Measurements from ENCODE around the gene PRMT5. TPM values are rescaled to one million over a fixed set of nuclear protein-coding genes. Genes with fewer than 3 reads are reported as not detected.
"Not testable (repeated sequence)": the region's sequence is repeated elsewhere in the genome, so short reads cannot be mapped to it uniquely, and the experiment has no call there.

The PRMT5 gene
- total RNA-seq, 1 experiment from 2014 or later: 116 TPM

DNA sequence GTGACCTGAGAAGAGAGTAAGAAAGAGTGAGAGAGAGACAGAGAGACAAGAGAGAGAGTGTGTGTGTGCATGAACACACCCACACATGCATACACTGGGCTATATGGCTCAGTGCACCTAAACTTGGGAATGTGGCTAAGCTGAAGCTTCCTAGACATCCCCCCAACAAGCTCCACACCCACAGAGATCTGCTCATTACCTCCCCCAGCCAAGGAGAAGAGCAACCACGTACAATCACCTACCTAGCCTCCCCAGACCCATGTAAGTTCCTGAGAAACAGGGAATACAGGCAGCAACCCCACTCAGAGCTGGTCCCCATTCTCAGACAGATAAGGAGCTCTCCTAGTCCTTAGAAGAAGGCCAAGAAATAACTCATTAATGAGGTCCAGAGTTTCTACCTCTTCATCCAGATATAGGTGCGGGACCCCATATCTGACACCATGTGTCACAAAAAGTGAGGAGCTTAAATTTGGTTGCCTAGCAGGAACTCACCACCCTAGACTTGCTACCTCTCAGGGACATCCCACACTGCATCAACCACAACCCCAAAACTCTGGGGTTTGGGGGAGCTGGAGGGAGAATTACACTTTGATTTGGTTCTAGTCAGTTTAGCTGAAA is 43.2 kb upstream of the PRMT5 start:
- Histone ChIP-seq H2AFZ (ENCODE audit: low read length) (no peak overlapping the region), H3K36me3 (ENCODE audit: insufficient read depth, low read length) (no peaks in the 10 kb centered on the region), H3K9me2 (replicated peaks; ENCODE audit: insufficient read depth, low read length) (no peaks in the 10 kb centered on the region), H3K4me2 (ENCODE audit: low read depth, low read length, poor library complexity, severe bottlenecking) (no peak overlapping the region), H3K4me3 (ENCODE audit: low read length) (no peak overlapping the region), H3K79me2 (ENCODE audit: low read length) (no peaks in the 10 kb centered on the region), H3K9ac (ENCODE audit: low read length) (no peak overlapping the region), H4K20me1 (ENCODE audit: insufficient read depth, low read depth, low read length) (0 out of 2 replicates have a peak, but pooled peaks cover 3% of the 10 kb centered on the region), H3K27me3 (ENCODE audit: low read length) (no peaks in the 10 kb centered on the region), H3K4me1 (ENCODE audit: low read length) (peaks cover 13% of the 10 kb centered on the region), H3K9me3 (ENCODE audit: low read length) (no peaks in the 10 kb centered on the region), H3K27ac (ENCODE audit: low read length) (no peak overlapping the region)
- DNase-seq: no peak

- Histone ChIP-seq H3K9ac (ENCODE audit: low read length) (no peak overlapping the region), H3K36me3 (ENCODE audit: insufficient read depth, low read length) (no peaks in the 10 kb centered on the region)
- DNase-seq: no peak
These were observed 42.0 kb upstream of the PRMT5 start for GRCh38 chr14:22971152-22971551.

GRCh38 chr14:22966783-22967269 is 37.6 kb upstream of the PRMT5 start:
- Histone ChIP-seq H3K27me3 (ENCODE audit: low read length) (no peaks in the 10 kb centered on the region), H3K4me1 (ENCODE audit: low read length) (no peaks in the 10 kb centered on the region), H3K4me2 (ENCODE audit: low read depth, low read length, poor library complexity, severe bottlenecking) (no peak overlapping the region), H3K9me2 (replicated peaks; ENCODE audit: insufficient read depth, low read length) (no peaks in the 10 kb centered on the region), H4K20me1 (ENCODE audit: insufficient read depth, low read depth, low read length) (no peaks in the 10 kb centered on the region), H3K4me3 (ENCODE audit: low read length) (no peak overlapping the region), H3K9ac (ENCODE audit: low read length) (no peak overlapping the region), H3K27ac (ENCODE audit: low read length) (no peak overlapping the region), H3K36me3 (ENCODE audit: insufficient read depth, low read length) (no peaks in the 10 kb centered on the region), H2AFZ (ENCODE audit: low read length) (no peak overlapping the region), H3K79me2 (ENCODE audit: low read length) (no peaks in the 10 kb centered on the region), H3K9me3 (ENCODE audit: low read length) (no peaks in the 10 kb centered on the region)
- no peak for DNase-seq

More at GRCh38 chr14:22971152-22971551, 42.0 kb upstream of the PRMT5 start:
- Histone ChIP-seq H3K79me2 (ENCODE audit: low read length) (no peaks in the 10 kb centered on the region), H3K4me1 (ENCODE audit: low read length) (peaks cover under 1% of the 10 kb centered on the region; the same call in 1 of the 2 replicates), H3K4me2 (ENCODE audit: low read depth, low read length, poor library complexity, severe bottlenecking) (no peak overlapping the region), H4K20me1 (ENCODE audit: insufficient read depth, low read depth, low read length) (0 out of 2 replicates have a peak, but pooled peaks cover 3% of the 10 kb centered on the region), H3K27ac (ENCODE audit: low read length) (no peak overlapping the region), H3K9me2 (replicated peaks; ENCODE audit: insufficient read depth, low read length) (no peaks in the 10 kb centered on the region), H2AFZ (ENCODE audit: low read length) (no peak overlapping the region), H3K27me3 (ENCODE audit: low read length) (no peaks in the 10 kb centered on the region), H3K9me3 (ENCODE audit: low read length) (no peaks in the 10 kb centered on the region), H3K4me3 (ENCODE audit: low read length) (no peak overlapping the region)

DNA sequence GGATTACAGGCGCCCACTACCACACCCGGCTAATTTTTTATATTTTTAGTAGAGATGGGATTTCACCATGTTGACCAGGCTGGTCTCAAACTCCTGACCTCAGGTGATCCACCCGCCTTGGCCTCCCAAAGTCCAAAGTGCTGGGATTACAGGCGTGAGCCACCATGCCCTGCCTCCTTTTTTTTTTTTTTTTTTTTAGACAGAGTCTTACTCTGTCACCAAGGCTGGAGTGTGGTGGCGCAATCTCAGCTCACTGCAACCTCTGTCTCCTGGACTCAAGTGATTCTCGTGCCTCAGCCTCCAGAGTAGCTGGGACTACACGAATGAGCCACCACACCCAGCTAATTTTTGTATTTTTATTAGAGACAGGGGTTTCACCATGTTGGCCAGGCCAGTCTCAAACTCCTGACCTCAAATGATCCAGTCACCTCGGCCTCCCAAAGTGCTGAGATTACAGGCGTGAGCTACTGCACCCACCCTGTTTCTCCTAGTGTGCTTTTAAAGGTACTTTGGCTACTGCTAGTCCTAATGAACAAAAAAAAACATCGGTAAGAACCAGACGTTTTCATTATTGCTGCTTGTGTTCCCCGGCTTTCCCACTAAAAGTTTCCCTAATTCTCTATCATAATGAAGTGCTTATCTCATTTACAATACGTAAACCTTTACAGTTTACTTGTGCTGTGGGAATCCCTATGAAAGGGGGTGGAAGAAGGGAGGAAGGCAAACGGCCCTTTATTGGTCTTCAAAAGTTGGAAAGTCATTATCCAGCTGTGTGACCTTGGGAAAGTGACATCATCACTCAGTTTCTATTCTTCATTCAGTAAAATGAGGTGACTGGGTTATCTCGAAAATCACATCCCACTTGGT is 37.0 kb upstream of the PRMT5 start:
- H3K79me2 ChIP-seq (ENCODE audit: low read length); DNase-seq; H3K27ac ChIP-seq (ENCODE audit: low read length); H2AFZ ChIP-seq (ENCODE audit: low read length); H3K4me1 ChIP-seq (ENCODE audit: low read length); H3K4me3 ChIP-seq (ENCODE audit: low read length); H4K20me1 ChIP-seq (ENCODE audit: insufficient read depth, low read depth, low read length); H3K27me3 ChIP-seq (ENCODE audit: low read length); H3K36me3 ChIP-seq (ENCODE audit: insufficient read depth, low read length); H3K4me2 ChIP-seq (ENCODE audit: low read depth, low read length, poor library complexity, severe bottlenecking); H3K9me2 ChIP-seq (replicated peaks; ENCODE audit: insufficient read depth, low read length); H3K9ac ChIP-seq (ENCODE audit: low read length); H3K9me3 ChIP-seq (ENCODE audit: low read length): not testable (repeated sequence)

- no peak overlapping the region for H3K4me3 ChIP-seq (ENCODE audit: low read length)
- H3K9me2 ChIP-seq (replicated peaks; ENCODE audit: insufficient read depth, low read length): no peaks in the 10 kb centered on the region
- no peaks in the 10 kb centered on the region for H3K27me3 ChIP-seq (ENCODE audit: low read length)
- H3K9me3 ChIP-seq (ENCODE audit: low read length): no peaks in the 10 kb centered on the region
- H3K79me2 ChIP-seq (ENCODE audit: low read length): no peaks in the 10 kb centered on the region
- no peak overlapping the region for H2AFZ ChIP-seq (ENCODE audit: low read length)
- H3K9ac ChIP-seq (ENCODE audit: low read length): no peak overlapping the region
- peaks cover 6% of the 10 kb centered on the region for H3K4me1 ChIP-seq (ENCODE audit: low read length)
- H3K4me2 ChIP-seq (ENCODE audit: low read depth, low read length, poor library complexity, severe bottlenecking): no peak overlapping the region
- no peak for DNase-seq
- H3K27ac ChIP-seq (ENCODE audit: low read length): no peak overlapping the region
- H4K20me1 ChIP-seq (ENCODE audit: insufficient read depth, low read depth, low read length): no peaks in the 10 kb centered on the region
- no peaks in the 10 kb centered on the region for H3K36me3 ChIP-seq (ENCODE audit: insufficient read depth, low read length)
These were observed 33.0 kb upstream of the PRMT5 start for GRCh38 chr14:22962061-22962676.

DNA sequence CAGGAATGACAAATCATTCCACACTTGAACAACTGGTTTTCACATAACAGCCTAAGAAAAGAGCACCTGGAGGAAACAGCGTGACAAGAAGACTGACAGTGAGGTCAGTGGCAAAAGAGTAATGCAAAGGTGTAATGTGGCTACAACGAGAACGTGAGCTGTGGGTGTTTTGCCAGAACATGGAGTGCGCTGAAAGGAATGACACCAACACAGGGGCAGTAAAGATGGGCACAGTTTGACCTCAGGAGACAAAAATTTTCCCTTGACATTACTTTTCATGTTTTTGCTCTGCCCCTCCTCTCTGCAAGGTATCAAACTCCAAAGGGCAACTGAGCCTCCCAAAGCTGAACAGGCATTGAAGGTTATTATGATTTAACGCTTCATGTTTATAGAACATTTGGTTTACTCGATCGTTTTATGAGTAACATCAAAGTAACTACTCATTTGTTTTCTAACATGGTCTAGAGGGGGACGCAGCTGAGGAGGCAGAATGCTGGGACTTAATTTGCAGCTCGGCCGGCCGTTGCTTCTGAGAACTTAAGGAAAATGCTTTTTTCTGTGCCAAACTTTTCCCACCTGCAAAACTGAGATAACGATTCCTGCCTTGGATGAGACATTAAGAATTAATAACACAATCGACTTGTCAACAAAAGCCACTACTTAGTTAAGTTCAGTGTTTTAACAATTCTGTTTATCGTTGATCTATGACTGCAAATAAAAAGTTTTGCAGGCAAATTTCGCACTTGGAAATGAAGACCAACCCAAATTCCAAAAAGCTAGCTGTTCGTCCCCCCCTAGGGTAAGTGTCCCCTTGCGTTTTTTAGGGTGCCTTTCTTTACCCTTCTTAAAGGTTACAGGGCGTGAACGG is 26.8 kb upstream of the PRMT5 start:
- peak overlapping the region; percentile 79 for H3K9ac ChIP-seq (ENCODE audit: low read length)
- H3K4me1 ChIP-seq (ENCODE audit: low read length): peaks cover 19% of the 10 kb centered on the region
- no peaks in the 10 kb centered on the region for H3K36me3 ChIP-seq (ENCODE audit: insufficient read depth, low read length)
- peak overlapping the region; percentile 89 for H3K4me2 ChIP-seq (ENCODE audit: low read depth, low read length, poor library complexity, severe bottlenecking)
- H3K27me3 ChIP-seq (ENCODE audit: low read length): no peaks in the 10 kb centered on the region
- peak overlapping the region; percentile 74; the same call in 1 of the 2 replicates for H2AFZ ChIP-seq (ENCODE audit: low read length)
- H3K79me2 ChIP-seq (ENCODE audit: low read length): peaks cover 12% of the 10 kb centered on the region; the same call in 1 of the 2 replicates
- H3K9me2 ChIP-seq (replicated peaks; ENCODE audit: insufficient read depth, low read length): no peaks in the 10 kb centered on the region
- peak overlapping the region; percentile 74 for H3K4me3 ChIP-seq (ENCODE audit: low read length)
- H3K27ac ChIP-seq (ENCODE audit: low read length): peak overlapping the region; percentile 66
- no peaks in the 10 kb centered on the region for H3K9me3 ChIP-seq (ENCODE audit: low read length)
- peak; percentile 58 for DNase-seq
- H4K20me1 ChIP-seq (ENCODE audit: insufficient read depth, low read depth, low read length): no peaks in the 10 kb centered on the region

GRCh38 chr14:22952418-22952817 is 23.2 kb upstream of the PRMT5 start:
- Histone ChIP-seq H3K27me3 (ENCODE audit: low read length) (no peaks in the 10 kb centered on the region), H3K27ac (ENCODE audit: low read length) (no peak overlapping the region), H3K4me2 (ENCODE audit: low read depth, low read length, poor library complexity, severe bottlenecking) (no peak overlapping the region), H3K4me1 (ENCODE audit: low read length) (peaks cover 16% of the 10 kb centered on the region), H3K79me2 (ENCODE audit: low read length) (peaks cover 12% of the 10 kb centered on the region; the same call in 1 of the 2 replicates), H3K36me3 (ENCODE audit: insufficient read depth, low read length) (no peaks in the 10 kb centered on the region), H3K4me3 (ENCODE audit: low read length) (no peak overlapping the region), H3K9me2 (replicated peaks; ENCODE audit: insufficient read depth, low read length) (no peaks in the 10 kb centered on the region), H4K20me1 (ENCODE audit: insufficient read depth, low read depth, low read length) (no peaks in the 10 kb centered on the region), H3K9ac (ENCODE audit: low read length) (no peak overlapping the region), H3K9me3 (ENCODE audit: low read length) (no peaks in the 10 kb centered on the region), H2AFZ (ENCODE audit: low read length) (no peak overlapping the region)
- no peak for DNase-seq
